NCI-H128 (cell line): Measurements from ENCODE around the gene BEGAIN.
"Not testable (repeated sequence)": the region's sequence is repeated elsewhere in the genome, so short reads cannot be mapped to it uniquely, and the experiment has no call there.

Experiments used
- DNase-seq: peaks from one replicate; lab custom pipeline; 2025; ENCODE audit not compliant: unreplicated experiment; lab: John Stamatoyannopoulos, UW

Gene BEGAIN

DNA sequence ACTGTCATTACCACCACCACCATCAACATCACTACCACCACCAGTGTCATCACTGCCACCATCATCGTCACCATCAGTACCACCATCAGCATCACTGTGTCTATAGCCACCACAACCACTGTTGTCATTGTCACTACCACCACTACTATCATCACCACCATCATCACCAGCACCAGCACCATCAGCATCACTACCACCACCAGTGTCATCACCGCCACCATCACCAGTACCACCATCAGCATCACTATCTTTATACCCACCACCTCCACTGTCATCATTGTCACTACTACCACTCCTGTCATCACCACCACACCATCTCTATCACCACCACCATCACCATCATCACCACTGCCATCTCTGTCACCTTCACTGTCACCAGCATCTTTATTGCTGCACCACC lies 60.6 kb downstream of the BEGAIN start:
- DNase-seq = no peak

DNA sequence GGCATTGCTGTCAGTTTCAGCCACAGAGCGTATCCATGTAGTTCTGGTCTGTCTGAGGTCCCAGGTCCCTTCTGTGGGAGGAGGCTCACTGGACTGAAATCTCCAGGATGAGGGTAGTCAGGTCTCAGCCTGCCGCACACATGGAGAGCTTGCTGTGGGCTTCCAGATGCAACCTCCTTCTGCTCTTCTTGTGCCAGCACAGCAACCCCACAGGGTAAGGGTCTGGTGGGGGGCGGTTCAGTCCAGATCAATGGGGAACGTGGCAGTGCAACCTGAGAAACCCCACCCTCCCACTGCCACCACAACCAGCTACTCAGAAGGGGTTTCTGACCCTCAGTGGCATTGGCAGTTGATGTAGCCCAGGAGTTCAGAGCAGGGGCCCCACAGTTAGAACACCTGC lies 61.2 kb downstream of the BEGAIN start:
- no peak for DNase-seq

DNA sequence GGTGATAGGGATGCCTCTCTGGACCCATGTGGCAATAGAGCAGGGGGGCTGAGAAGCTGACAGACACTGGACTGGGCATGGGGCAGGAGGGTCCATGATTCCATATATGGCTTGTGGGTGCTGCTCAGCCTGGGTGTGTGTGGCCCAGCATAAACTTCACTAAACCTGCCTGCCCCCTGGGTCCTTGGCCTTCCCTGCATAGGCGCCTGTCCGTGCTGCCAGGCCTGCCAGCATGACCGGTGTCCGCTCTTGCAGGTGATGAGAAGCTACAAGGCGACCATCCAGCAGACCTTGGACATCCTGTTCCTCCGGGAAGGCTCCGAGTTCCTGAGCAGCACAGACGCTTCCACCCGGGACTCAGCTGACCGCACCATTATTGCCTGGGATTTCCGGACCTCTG lies 61.6 kb downstream of the BEGAIN start:
- DNase-seq = no peak

DNA sequence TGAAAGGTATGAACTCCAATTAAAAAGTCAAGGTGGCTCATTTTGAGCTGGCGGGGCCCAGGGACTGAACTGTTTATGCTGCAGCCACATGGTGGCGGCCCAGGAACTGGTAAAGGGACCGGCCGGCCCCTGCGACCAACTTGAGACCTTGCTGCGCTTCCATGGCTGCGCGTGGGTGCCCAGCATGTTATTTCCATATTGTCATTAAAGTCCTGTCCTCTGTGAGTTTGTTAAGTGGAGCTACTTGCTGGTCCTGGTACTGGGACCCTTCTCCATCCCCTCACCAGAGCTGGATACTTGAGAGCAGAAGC lies 62.3 kb downstream of the BEGAIN start:
- DNase-seq = no peak

DNA sequence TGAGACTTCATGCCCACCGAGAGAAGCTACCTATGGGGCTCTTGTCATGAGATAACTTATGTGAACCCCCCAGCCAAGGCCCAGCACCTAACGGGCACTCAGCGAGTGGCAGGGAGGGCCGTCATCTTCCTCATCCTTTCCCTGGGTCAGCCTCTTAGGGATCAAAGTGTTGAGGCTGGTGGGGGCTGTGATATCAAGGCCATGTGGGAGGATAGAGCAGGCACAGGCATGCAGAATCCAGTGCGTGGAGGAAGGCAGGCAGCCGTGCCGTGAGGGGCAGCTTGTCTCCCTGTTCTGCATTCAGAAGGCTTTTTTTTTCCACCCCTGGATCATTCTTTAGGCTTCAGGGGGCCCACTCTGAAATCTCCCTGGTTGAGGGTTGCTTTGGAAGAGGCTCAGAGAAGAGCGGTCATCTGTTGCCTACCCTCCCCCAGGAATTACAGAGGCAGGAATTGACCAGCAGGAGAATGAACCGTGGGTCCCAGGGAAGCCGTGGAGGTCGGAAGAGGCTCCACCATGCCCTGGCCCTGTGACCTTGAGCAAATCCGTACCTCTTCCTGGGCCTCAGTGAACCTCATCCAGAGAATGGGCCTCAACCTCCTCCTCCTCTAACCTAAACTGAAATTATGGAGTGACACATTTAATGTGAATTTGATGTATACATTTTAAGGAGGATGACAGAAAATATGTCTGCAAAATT lies 62.8 kb downstream of the BEGAIN start:
- no peak for DNase-seq

DNA sequence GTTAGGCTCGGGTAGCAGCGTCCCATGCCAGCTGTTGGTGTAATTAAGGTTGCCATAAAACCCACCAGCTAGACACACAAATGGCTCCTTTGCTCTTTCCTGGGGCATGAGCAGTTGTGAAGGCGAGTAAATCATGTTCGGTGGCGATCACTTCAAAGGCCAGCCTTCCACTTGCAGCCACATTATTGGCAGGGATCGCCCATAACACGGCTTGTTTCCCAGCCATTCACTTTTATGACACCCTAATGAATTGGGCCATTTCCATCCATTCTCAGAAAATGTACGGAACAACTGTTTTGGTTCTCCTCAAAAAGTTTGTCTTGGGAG lies 63.4 kb downstream of the BEGAIN start:
- no peak for DNase-seq

DNA sequence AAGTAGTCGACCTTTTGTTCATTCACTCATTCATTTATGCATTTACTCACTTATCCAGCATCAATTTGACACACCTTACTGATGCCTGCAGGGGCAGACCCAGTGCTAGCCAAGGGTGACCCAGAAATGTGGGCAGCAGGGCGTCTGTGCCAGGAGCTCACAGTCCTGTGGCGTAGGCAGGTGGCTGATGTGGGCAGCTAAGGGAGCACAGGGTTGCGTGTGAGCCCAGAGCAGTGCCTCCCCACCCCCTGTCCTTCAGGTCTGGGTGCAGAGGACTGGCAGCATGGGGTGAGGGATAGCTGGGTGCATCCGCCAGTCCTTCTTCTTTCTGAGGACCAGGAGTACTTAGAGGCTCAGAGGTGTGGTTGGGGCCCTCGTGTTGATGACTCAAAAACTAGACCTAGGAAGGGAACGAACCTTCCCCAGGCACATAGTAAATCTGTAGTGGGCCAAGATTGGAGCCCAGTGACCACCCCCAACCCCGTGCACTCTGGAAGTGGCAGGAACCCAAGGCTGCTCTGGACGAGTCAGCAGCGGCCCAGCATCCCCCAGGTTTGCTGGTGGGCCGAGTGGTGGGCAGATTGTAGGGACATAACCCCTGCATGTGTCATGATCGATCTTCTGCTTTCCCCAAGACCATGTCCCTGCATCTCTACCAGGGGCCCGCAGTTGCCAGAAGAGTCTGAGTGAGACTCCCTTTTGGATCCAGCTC lies 63.9 kb downstream of the BEGAIN start:
- DNase-seq = no peak

DNA sequence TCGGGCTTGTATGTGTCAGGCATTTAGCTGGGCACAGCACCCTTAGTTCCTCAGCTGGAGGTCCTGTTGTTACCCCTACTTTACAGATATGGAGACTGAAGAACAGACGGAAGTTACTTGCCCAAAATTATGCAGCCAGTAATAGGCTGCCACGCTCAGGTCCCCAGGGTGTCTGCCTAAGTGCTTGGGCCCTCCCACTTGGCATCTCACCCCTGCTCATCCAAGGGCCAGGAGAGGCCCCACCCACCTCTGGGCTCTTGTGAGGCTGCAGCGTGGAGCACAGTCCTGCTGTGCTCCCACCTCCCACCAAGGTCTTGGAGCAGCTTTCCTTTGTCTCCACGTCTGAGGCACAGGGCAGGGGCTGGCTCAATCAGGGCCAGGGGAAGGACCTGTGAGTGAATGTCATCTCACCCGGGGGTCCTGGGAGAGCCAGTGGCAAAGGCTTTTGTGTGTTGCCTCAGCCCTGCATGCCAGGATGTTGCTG lies 64.6 kb downstream of the BEGAIN start:
- no peak for DNase-seq

DNA sequence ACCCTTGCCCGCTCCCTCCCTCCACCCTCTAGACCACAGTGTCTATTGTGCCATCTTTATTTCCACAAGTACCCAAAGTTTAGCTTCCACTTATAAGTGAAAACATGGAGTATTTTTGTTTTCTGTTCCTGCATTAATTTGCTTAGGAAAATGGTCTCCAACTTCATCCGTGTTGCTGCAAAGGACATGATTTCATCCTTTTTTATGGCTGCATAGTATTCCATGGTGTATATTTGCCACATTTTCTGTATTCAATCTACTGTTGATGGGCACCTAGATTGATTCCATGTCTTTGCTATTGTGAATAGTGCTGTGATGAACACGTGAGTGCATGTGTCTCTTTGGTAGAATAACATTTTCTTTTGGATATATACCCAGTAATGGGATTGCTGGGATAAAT lies 81.2 kb downstream of the BEGAIN start:
- DNase-seq = not testable (repeated sequence)

DNA sequence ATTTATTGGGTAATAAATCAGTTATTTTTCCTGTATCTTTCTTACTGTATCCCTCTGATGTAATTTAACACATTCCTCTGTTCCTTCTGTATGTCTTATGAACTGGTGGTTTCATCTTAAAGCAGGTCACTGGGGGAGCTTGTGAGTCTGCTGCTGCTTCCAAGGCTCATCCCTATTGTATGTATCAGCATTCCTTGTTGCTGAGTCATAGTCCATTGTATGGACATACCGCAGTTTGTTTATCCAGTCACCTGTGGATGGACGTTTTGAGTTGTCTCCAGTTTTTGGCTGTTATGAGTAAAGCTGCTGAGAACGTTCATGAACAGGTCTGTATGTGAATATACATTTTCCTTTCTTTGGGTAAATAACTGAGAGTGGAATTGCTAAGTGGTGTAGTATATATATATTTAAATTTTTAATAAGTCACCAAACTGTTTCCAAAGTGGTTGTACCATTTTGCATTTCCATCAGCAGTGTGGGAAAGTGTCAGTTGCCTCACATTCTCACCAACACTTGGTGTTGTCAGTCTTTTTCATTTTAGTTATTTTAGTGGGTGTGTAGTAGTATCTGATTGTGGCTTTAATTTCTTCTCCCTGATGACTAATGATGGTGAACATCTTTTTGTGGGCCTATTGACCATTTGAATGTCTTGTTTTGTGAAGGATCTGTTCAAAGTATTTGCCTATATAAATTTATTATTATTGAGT lies 82.7 kb downstream of the BEGAIN start:
- no peak for DNase-seq

DNA sequence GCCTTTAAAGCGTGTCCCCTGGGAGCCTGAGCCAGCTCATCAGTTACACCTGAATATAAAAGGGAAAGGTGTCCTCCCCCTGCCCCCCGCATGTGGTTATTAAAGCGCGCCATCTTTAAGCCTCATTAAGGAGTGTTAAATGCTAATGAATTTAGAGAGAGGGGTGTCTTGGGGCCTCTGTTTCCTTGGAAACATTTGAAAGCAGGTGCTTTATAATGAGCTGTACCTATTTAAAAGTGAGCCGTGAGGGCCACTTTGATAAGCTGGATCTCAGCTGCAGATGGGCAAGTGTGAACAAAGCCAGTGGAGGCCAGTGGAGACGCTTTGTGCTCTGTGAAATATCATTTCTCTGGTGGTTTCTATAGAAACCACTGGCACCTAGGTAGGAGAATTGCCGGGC lies 84.0 kb downstream of the BEGAIN start:
- no peak for DNase-seq

DNA sequence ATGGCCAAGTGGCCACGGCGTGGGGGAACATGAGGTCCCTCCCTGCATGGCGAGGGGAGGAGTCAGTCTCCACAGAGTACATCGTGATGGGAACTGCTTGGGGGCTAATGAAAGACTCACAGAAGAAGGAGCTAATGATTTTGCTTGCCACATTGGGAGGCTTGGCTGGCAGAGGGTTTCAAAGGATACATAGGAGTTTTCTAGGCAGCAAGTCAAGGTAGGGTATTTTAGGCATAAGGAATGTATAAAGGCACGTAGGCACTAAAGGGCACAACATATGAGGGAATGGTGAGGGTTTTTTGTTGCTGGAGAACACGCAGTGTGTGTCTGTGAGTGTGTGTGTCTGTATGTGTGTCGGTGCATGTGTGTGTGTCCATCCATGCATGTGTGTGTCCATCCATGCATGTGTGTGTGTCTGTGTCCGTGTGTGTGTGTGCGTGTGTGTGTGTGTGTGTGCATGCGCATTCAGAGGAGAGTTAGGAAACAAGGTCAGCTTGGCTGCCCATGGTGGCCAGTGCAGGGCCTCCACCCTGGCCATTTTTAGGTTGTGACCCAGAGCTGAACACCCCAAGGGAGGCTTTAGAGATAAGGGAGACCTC lies 84.5 kb downstream of the BEGAIN start:
- no peak for DNase-seq

DNA sequence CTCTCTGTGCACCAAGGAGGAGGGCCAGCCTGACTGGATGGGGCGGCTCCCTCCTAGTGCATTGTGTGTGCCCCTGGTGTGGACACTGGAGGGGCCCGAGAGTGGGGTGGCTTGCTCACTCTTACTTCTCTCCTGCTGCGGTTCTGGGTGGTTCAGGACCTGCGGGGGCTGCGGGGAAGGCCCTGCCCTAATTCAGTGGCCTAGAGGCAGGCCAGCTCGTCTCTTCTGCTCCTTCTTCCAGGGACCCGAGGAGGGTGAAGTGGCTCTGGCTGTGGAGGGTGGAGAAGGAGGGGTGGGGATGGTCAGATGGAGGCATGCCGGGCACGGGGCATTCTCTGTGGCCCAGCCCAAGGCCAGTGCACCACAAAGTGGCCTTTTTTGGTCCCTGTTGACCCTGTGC lies 87.1 kb downstream of the BEGAIN start:
- DNase-seq = no peak

DNA sequence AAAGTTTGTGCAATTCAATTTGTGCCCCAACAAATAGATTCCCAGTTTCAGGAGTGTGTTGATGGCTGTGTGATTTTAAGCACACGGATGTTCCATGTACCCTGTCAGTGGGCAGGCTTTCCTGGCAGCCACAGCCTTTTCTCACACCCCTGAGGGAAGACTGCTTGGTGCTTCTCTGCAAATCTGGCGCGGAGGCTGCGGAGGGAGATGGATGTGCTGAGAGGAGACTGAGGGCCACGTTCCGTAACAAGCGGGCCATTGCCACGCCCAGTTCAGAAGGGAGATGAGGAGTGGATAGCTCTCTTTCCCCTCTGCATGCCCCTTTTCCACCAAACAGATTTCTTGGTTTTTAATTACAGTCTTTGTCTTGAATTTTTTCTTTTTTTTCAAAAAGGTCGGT lies 89.1 kb downstream of the BEGAIN start:
- no peak for DNase-seq

DNA sequence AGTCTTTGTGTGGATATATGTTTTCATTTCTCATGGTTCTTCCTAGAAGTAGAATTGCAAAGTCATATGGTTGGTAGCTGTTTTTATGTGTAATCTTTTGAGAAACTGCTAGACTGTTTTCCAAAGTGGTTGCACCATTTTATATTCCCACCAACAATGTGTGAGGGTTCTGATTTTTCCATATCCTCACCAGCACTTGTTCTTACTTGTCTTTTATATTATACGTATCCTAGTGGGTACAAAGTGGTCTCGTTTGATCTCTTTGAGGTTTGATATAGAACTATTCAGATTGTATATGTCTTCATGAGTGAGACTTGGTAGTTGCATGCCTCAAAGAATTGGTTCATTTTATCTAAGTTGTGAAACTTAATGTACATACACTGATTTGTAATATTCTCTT lies 91.3 kb downstream of the BEGAIN start:
- DNase-seq = no peak

DNA sequence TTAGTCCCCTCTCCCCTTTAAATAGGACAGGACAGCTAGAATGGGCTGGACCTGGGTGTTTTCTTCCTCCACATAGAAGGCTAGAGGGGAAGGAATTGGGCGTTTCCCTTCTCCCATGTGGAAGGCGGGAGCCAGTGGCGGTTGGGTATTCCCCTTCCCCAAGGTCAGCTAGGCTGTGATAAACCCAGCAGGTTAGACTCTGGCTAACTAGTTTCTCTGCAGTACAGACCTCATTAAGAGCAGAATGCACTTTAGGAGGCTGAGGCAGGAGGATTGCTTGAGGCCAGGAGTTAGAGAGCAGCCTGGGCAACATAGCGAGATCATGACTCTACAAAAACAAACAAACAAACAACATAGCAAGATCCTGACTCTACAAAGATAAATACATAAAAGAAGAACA lies 92.6 kb downstream of the BEGAIN start:
- no peak for DNase-seq

DNA sequence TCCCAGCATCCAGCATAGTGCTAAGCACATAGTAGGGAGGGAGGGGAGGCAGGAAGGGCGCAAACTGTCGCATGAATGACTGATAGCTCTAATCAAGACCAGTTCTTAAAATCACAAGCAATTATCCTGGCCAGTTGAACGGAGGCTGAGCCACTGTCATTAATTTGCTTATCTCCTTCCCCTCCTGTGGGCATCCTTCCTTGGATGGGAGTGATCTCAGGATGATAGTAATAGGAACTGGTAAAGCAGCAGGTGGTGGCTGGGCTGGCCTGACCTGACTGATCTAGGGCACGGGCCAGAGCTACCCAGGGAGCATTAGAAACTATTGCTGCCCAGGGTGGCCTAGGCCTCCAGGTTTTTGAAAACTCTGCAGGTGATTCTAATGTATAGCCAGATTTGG lies 97.0 kb downstream of the BEGAIN start:
- no peak for DNase-seq

DNA sequence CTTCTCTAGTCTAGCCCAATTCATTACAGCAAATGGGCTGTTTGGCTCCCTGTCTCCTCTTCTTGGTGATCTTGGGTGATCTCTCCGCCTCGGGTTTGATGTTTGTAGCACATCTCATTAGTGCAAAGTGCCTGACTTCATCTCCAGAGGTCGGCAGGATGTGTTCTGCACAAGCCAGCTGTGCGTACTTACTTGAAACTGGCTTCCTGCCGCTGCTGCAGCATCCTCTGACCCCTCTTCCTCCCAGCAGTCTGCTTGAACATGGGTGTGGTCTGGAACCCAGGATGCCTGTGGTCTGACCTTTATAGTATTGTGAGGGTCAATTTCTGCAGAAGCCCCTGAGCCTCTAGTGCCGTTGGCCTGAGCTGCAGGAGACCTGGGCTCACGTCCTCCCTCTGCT lies 99.2 kb downstream of the BEGAIN start:
- no peak for DNase-seq

DNA sequence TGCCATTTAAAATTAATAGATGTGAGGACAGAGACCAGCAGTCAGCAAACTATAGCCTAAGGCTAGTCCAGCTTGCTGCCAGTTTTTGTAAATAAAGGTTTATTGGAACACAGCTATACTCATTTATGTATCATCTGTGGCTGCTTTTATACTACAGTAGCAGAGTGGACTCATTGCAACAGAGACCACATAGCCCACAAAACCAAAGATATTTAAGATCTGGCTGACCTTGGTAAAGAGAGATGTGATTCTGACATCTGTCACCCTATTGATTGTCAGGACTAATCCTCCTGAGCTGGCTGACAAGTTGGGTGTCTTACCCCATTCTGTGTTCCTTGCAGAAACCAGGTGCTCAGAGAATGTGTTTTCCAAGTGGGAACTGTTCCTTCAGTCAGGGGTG lies 99.9 kb downstream of the BEGAIN start:
- no peak for DNase-seq
